ENCODE data around the gene PCDH9. TPM values are rescaled to one million over a fixed set of nuclear protein-coding genes. Genes with fewer than 3 reads are reported as not detected.

Gene PCDH9
- total RNA-seq, 1 donor from 2014 or later, result 5.1 TPM

DNA sequence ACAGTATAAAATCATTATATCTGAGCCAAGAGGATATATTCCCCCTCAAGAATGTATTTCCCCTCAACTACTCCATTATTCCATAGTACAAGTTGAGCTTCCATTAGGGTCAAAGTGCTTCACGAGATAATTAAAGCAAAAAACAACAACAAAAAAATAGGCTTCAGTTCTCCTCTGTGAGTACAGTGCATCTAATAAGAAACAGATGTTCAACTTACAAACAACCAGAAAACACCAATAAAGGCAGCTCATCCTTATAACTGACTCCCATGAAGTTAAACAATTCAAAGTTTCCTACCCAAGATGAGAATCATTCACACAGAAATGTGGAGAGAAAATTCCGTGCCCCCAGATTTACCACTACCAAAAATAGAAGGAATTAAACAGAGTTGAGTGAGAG, 854.4 kb downstream of the PCDH9 start:
- Histone ChIP-seq H3K27ac (no peak overlapping the region), H3K9me3 (no peaks in the 10 kb centered on the region), H3K4me3 (no peak overlapping the region), H3K27me3 (no peaks in the 10 kb centered on the region), H3K4me1 (no peaks in the 10 kb centered on the region), H3K36me3 (no peaks in the 10 kb centered on the region)
- TF ChIP-seq CTCF (IDR thresholded peaks at IDR 0.05), result no peak
- no peak for ATAC-seq
- no peak for DNase-seq
- intact Hi-C loops (cut with DNase I), result no loop called here

GRCh38 chr13:66369666-66370065, 860.5 kb downstream of the PCDH9 start:
- Histone ChIP-seq H3K9me3 (no peaks in the 10 kb centered on the region), H3K4me1 (no peaks in the 10 kb centered on the region), H3K36me3 (no peaks in the 10 kb centered on the region), H3K27me3 (no peaks in the 10 kb centered on the region), H3K27ac (no peak overlapping the region), H3K4me3 (no peak overlapping the region)
- no peak for DNase-seq
- intact Hi-C loops (cut with DNase I), result no loop called here
- TF ChIP-seq CTCF (IDR thresholded peaks at IDR 0.05), result no peak
- no peak for ATAC-seq

GRCh38 chr13:66367356-66367755, 862.8 kb downstream of the PCDH9 start:
- no peak overlapping the region for H3K27ac ChIP-seq
- no peaks in the 10 kb centered on the region for H3K27me3 ChIP-seq
- no peak for ATAC-seq
- no peaks in the 10 kb centered on the region for H3K4me1 ChIP-seq
- H3K4me3 ChIP-seq, result no peak overlapping the region
- no peak for TF ChIP-seq CTCF (IDR thresholded peaks at IDR 0.05)
- H3K9me3 ChIP-seq, result no peaks in the 10 kb centered on the region
- H3K36me3 ChIP-seq, result no peaks in the 10 kb centered on the region
- DNase-seq, result no peak
- intact Hi-C loops (cut with DNase I), result no loop called here

DNA sequence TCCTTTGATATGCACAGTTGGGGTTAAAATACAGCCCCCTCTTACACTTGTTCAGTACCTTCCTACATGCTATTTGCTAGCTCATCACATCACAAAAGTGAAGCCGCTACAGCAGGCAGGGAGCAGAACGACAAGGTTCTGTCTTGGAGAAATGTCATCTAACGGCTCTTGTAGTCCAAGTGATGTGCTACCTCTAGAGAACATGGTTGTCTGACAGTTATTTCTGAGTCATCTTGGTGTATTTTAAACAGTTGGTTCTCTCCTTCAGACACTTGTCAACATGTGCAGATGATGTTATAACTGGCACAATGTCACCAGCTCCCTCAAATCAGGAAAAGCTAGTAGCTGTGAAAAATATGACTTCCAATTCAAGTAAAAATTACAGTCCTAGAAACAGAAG, 865.0 kb downstream of the PCDH9 start:
- H3K36me3 ChIP-seq, result no peaks in the 10 kb centered on the region
- no peak overlapping the region for H3K4me3 ChIP-seq
- H3K27ac ChIP-seq, result no peak overlapping the region
- intact Hi-C loops (cut with DNase I), result no loop called here
- H3K4me1 ChIP-seq, result no peaks in the 10 kb centered on the region
- no peak for ATAC-seq
- no peaks in the 10 kb centered on the region for H3K9me3 ChIP-seq
- no peak for DNase-seq
- no peaks in the 10 kb centered on the region for H3K27me3 ChIP-seq
- no peak for TF ChIP-seq CTCF (IDR thresholded peaks at IDR 0.05)

- no peak for DNase-seq
- TF ChIP-seq CTCF (IDR thresholded peaks at IDR 0.05), result no peak
- no peak for ATAC-seq
- intact Hi-C loops (cut with DNase I), result no loop called here
- Histone ChIP-seq H3K36me3 (no peaks in the 10 kb centered on the region), H3K27me3 (no peaks in the 10 kb centered on the region), H3K4me3 (no peak overlapping the region), H3K27ac (no peak overlapping the region), H3K4me1 (no peaks in the 10 kb centered on the region), H3K9me3 (no peaks in the 10 kb centered on the region)
These were observed 865.8 kb downstream of the PCDH9 start for GRCh38 chr13:66364346-66364745.

- H3K4me3 ChIP-seq, result no peak overlapping the region
- H3K9me3 ChIP-seq, result no peaks in the 10 kb centered on the region
- H3K27me3 ChIP-seq, result no peaks in the 10 kb centered on the region
- no peak for ATAC-seq
- intact Hi-C loops (cut with DNase I), result no loop called here
- H3K4me1 ChIP-seq, result no peaks in the 10 kb centered on the region
- no peak for TF ChIP-seq CTCF (IDR thresholded peaks at IDR 0.05)
- no peak overlapping the region for H3K27ac ChIP-seq
- H3K36me3 ChIP-seq, result no peaks in the 10 kb centered on the region
- DNase-seq, result no peak
These were observed 867.7 kb downstream of the PCDH9 start for GRCh38 chr13:66362485-66362884.
